SK-N-MC (cell line): ENCODE data around the gene ACP7.

Experiments used
- EZH2 ChIP-seq: fragments of 200-600 bp; sonication (generic); IDR thresholded peaks from one replicate; pipeline ENCODE4 v1.6.1; 2017; ENCODE audit warnings: antibody characterized with exemption
- POLR2AphosphoS5 ChIP-seq: IDR thresholded peaks from 2 replicates; pipeline ENCODE4 v1.6.1; 2012; ENCODE audit warnings: mild to moderate bottlenecking, low read depth, low read length, borderline replicate concordance

DNA sequence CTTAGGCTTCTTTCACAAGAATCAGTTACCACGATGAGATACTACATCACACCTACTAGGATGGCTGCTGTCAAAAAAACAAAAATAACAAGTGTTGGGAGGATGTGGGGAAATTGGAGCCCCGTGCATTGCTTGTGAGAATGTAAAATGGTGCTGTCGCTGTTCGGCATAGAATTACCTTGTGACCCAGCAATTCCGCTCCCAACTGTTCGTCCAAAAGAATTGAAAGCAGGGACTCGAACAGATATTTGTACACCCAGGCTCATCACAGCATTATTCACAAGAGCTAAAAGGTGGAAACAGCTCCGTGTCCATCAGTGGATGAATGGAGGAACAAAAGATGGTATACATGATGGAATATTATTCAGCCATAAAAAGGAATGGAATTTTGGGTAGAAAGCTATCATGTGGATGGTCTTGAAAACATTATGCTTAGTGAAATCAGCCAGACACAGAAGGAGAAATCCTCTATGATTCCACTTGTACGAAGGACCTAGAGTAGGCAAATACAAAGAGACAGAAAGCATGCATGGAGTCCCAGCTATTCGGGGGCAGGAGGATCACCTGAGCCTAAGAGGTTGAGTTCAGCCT is 64.9 kb downstream of the ACP7 start:
- TF ChIP-seq EZH2 (no peak), POLR2AphosphoS5 (no peak)
